ENCODE data around the gene C5orf63.

GRCh38 chr5:127101533-127101932 is 28.2 kb upstream of the C5orf63 start:
- no peak for TF ChIP-seq LARP7 (IDR thresholded peaks at IDR 0.05)
- TF ChIP-seq POLR2A (IDR thresholded peaks at IDR 0.05; ENCODE audit: low read depth, low read length) = no peak
- TF ChIP-seq ZNF274 (IDR thresholded peaks at IDR 0.05; ENCODE audit: insufficient read depth, insufficient read length) = no peak
- no peak for TF ChIP-seq POLR2AphosphoS5 (IDR thresholded peaks at IDR 0.05; ENCODE audit: low read length)
- no peak for TF ChIP-seq ELK1 (IDR thresholded peaks at IDR 0.05; ENCODE audit: low read depth, low read length)
- no peak for TF ChIP-seq YBX1 (IDR thresholded peaks at IDR 0.05)
- no peak for TF ChIP-seq HDAC2 (IDR thresholded peaks at IDR 0.05)
- TF ChIP-seq SP1 (IDR thresholded peaks at IDR 0.05; ENCODE audit: low read depth, low read length) = no peak
- no peak for TF ChIP-seq NFIC (IDR thresholded peaks at IDR 0.05; ENCODE audit: low read depth, low read length)
- no peak for TF ChIP-seq CTCF (IDR thresholded peaks at IDR 0.05 in 2 of 3, conservative IDR thresholded peaks at IDR 0.05 in 1 of 3; ENCODE audit: control insufficient read depth in 2 of 3, extremely low read depth in 1 of 3, insufficient read depth in 1 of 3, low read depth in 3 of 3, low read length in 3 of 3)
- no peak for TF ChIP-seq MAX (IDR thresholded peaks at IDR 0.05; ENCODE audit: low read depth, low read length)
- TF ChIP-seq CBFB (IDR thresholded peaks at IDR 0.05; ENCODE audit: low read depth) = no peak
- TF ChIP-seq TARDBP (IDR thresholded peaks at IDR 0.05; ENCODE audit: borderline replicate concordance) = no peak

Measured in GM12878 (cell line).